DMS114 treated with DMSO at 0.1 percent for 48 hours (cell line): ENCODE data around the gene CCDC150.

ENCODE experiments used
- DNase-seq: peaks from one replicate; lab custom pipeline; 2025; ENCODE audit not compliant: unreplicated experiment; lab: John Stamatoyannopoulos, UW

The CCDC150 gene

DNA sequence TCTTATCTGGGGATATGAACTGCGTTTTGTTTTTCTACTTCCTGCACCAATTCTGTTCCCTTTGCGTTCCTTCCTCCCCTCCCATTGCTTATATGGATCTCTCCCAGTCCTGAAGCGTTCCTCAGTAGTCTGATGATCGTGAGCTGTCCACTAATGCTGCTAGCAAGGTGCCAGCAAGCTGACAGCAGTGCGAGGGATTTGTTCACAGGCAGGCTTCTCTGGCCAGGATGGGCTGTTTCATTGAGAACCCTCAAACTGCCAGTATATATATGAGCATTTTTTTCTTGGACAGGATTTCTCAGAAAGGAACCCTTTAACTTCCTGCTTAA lies 119.8 kb downstream of the CCDC150 start:
- DNase-seq: no peak

DNA sequence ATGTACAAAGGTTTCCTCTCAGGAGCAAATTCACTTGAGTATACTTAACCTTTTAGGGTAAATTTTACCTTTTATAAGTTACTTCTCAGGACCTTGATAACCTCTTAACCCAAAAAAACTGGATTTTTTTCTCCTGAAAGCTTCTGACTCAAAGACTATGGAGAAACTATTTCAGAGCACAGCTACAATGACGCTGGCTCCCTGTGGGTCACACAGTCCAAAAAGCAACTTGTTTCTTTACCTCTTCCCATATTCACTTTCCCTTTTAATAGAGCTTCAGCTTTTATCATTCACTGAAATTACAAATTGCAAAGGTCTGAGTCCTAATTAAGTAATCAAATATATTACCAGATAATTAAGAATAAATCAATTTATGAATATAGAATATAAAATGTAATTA lies 127.6 kb downstream of the CCDC150 start:
- DNase-seq: no peak
